HK-2 (cell line): Measurements from ENCODE around the gene FAM171A2.
"Not testable (repeated sequence)": the region's sequence is repeated elsewhere in the genome, so short reads cannot be mapped to it uniquely, and the experiment has no call there.

Source experiments
- DNase-seq: peaks from one replicate; pipeline ENCODE4 v3.0.0-alpha.2; 2018; ENCODE audit not compliant: unreplicated experiment

The FAM171A2 gene

GRCh38 chr17:44383861-44384260, 20.2 kb upstream of the FAM171A2 start:
- no peak for DNase-seq

DNA sequence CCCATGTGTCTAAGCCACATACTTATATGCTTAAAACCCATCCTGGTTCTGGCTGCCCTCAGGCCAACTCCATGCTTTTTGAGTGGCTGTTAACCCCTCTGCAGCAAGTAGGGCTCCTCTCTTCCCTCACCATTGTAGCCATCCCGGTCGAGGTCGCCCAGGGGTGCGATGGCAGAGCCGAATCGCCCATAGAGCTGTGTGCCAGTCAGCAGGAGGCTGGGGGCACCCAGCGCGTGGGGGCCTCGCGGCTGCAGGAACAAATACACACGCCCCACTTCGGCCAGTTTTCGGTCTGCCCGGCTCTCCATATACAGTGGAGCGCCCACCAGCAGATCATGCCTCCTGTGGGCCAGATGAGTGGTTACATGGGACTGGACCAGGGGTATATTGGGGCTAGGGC, 19.7 kb upstream of the FAM171A2 start:
- DNase-seq: no peak

DNA sequence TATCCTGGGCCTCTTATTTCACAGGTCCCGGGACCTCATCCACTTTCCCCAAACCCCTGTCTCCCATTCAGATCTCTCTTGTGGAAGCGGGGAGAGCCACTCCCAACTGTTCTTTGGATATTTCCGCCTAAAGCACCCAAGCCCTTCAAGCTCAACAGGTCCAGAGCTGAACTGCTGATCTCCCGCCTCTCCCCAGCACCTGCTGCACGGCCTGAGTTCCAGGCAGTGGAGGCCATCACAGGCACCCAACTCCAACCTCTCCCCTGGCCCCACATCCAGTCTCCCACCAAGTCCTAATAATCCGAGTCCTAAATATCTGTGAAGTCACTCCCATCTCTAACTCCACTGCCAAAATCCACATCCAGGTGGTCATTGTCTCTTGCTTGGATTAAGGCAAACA, 19.3 kb upstream of the FAM171A2 start:
- no peak for DNase-seq

GRCh38 chr17:44381810-44382305, 18.2 kb upstream of the FAM171A2 start:
- DNase-seq: no peak

DNA sequence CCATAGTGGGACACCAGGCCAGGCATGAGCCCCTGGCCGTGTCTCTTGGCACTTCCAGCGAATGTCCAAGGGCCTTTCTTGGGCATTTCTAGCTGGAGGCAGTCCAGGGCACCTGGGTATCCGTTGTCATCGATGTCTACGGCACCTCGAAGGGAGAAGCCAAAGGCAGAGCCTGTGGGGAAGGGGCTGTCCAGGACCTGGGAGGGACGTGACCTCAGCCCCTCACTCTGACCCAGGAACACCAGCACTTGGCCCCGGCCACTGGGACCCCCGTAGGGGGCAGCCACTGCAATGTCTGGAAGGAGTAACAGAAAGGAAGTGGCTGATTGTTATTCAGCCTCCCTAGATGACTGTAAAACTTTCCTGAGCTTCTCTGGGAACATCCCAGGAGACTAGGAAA, 17.1 kb upstream of the FAM171A2 start:
- no peak for DNase-seq

DNA sequence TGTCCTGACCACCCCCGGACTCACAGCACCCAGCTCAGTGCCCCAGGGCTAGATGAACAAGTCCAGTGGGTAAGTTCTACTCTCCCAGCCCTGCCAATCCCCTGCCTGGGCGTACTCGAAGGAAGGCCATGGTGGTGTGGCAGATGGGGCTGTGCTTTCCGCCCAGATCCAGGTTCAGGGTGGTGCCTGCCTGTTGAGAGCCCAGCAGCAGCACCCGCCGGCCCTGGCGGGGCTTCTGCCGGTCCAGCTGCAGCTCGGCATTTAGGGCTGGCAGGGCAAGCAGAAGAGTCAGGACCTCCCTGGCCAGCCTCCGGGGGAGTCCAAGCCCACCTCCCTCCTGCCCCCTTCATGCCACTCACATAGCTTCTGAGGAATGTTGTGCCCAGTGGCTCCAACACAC, 16.2 kb upstream of the FAM171A2 start:
- DNase-seq: no peak

GRCh38 chr17:44378171-44378705, 14.6 kb upstream of the FAM171A2 start:
- DNase-seq: no peak

GRCh38 chr17:44376779-44377178, 13.1 kb upstream of the FAM171A2 start:
- no peak for DNase-seq

DNA sequence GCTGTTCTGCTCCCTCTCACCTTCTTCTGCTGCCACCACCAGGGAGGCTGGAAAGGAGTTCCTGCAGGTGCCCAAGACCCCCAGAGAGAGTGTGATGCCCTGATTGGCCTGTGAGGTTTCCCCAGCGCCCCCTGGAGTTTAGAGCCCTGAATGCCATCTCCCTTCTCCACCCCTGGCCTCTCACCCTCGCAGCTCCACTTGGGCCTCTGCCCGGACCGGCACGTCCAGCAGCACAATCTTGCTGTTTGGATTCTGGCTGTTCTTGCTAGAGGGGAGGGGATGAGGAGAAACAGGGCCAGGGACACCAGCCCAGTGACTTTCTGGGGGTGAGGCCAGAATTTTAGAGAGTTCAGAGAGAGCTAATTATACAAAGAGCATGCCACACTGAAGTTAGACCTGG, 12.5 kb upstream of the FAM171A2 start:
- no peak for DNase-seq

GRCh38 chr17:44375196-44376017, 11.8 kb upstream of the FAM171A2 start:
- no peak for DNase-seq

- DNase-seq: no peak
These were observed 10.9 kb upstream of the FAM171A2 start for GRCh38 chr17:44374306-44375195.

- DNase-seq: no peak
These were observed 8.4 kb upstream of the FAM171A2 start for GRCh38 chr17:44372036-44372435.

DNA sequence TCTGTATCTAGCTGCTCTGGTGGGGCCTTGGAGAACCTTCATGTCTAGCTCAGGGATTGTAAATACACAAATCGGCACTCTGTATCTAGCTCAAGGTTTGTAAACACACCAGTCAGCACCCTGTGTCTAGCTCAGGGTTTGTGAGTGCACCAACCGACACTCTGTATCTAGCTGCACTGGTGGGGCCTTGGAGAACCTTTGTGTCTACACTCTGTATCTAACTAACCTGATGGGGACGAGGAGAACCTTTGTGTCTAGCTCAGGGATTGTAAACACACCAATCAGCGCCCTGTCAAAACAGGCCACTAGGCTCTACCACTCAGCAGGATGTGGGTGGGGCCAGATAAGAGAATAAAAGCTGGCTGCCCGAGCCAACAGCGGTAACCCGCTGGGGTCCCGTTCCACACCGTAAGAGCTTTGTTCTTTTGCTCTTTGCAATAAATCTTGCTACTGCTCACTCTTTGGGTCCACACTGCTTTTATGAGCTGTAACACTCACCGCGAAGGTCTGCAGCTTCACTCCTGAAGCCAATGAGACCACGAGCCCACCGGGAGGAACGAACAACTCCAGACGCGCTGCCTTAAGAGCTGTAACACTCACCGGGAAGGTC, 5.9 kb upstream of the FAM171A2 start:
- DNase-seq: not testable (repeated sequence)

DNA sequence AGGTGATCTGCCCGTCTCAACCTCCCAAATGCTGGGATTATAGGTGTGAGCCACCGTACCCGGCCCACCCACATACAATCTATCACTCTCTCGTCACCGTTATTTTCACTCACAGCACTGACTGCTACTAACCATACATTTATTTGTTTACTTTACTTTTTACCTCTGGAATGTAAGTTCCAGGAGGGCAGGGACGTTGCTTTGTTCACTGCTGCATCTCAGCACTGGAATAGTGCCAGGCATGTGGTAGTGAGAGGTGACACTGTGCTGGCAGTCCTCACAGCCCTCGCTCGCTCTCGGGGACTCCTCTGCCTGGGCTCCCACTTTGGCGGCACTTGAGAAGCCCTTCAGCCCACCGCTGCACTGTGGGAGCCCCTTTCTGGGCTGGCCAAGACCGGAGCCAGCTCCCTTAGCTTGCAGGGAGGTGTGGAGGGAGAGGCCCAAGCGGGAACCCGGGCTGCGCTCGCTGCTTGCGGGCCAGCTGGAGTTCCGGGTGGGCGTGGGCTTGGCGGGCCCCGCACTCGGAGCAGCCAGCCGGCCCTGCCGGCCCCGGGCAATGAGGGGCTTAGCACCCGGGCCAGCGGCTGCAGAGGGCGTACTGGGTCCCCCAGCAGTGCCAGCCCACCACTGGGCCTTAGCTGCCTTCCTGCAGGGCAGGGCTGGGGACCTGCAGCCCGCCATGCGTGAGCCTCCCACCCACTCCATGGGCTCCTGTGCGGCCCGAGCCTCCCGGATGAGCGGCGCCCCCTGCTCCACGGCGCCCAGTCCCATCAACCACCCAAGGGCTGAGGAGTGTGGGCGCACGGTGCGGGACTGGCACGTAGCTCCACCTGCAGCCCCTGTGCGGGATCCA, 5.0 kb upstream of the FAM171A2 start:
- DNase-seq: not testable (repeated sequence)

DNA sequence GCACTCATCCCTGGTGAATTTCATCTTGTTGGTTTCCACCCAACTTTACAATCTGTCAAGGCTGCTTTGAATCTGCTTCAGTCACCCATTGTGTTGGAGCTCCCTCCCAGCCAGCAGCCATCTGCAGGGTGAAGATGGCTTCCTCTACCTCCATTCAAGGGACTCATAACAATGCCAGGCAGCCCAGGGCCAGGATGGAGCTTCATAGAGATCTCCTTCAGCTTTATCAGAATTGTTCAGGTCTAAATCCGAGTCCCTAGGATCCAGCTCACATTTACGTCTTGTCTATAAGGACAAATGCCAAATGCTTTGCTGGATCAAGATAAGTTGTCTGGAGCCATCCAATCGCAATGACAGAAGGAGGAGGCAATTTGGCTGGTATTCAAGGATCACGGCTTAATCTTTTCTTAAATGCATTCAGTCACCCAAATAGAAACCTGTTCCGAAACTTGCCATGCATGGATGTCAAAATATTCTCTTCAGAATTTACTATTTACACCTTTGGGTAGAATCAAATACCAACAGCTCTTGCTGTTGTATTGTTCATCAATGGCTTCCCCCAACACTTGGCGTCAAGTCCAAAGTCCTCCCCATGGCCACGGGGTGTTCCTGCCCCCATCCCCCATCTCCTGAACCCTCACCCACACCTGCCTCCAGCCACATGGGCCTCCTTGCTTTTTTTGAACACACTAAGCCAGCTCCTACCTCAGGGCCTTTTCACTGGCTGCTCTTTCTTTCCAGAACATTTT, 3.8 kb upstream of the FAM171A2 start:
- no peak for DNase-seq

- DNase-seq: not testable (repeated sequence)
These were observed 1.4 kb upstream of the FAM171A2 start for GRCh38 chr17:44365051-44365450.

GRCh38 chr17:44362949-44363612, 572 bp downstream of the FAM171A2 start:
- peak; percentile 37 for DNase-seq

- DNase-seq: no peak
These were observed 1.1 kb downstream of the FAM171A2 start for GRCh38 chr17:44362459-44362948.
